GM12872 (cell line): ENCODE measurements around the gene EXOC3L2.

Source experiments
- CTCF ChIP-seq: IDR thresholded peaks from 3 replicates; pipeline ENCODE4 v1.5.1; 2011; ENCODE audit warnings: low read depth, mild to moderate bottlenecking, low read length, moderate library complexity; ENCODE audit not compliant: insufficient read depth

Gene EXOC3L2

DNA sequence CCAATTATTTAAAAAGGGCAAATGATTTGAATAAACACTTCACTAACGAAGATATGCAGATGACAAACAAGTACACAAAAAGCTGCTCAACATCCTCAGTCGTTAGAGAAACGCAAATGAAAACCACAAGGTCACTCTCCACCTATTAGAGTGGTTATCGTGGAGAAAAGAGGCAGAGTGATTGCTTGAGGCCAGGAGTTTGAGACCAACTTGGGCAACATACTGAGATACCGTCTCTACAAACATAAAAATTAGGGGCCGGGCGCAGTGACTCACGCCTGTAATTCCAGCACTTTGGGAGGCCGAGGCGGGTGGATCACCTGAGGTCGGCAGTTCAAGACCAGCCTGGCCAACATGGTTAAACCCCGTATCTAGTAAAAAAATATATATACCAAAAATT lies 39.4 kb downstream of the EXOC3L2 start:
- no peak for TF ChIP-seq CTCF

DNA sequence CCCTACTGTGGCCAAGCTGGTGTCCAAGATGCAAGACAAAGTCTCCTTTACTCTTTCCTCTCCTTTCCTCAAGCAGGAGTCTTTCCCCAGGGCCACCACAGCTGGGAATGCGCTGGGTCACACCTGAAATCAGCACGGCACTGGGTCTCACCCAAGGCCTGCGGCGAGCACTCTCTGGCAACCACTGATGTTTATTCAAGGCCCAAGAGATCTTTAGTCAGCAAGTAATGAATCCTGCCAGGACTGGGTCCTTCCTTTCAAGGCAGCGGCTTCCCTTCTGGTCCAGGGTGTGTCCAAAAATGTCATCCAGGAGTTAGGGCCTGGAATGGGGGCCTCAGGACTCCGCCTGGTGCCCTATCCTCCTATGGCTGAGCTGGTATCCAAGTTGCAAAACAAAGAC lies 42.6 kb downstream of the EXOC3L2 start:
- no peak for TF ChIP-seq CTCF

DNA sequence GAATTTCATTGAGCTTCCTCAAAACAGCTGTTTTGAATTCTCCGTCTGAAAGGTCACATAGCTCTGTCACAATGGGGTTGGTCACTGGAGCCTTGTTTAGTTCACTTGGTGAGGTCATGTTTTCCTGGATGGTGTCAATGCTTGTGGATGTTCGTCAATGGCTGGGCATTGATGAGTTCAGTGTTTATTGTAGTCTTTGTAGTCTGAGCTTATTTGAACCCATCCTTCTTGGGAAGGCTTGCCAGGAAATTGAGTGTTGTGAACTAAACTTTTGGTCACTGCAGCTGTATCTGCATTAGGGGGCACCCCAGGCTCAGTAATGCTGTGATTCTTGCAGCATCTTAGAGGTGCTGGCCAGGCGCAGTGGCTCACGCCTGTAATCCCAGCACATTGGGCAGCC lies 44.6 kb downstream of the EXOC3L2 start:
- TF ChIP-seq CTCF, result no peak

DNA sequence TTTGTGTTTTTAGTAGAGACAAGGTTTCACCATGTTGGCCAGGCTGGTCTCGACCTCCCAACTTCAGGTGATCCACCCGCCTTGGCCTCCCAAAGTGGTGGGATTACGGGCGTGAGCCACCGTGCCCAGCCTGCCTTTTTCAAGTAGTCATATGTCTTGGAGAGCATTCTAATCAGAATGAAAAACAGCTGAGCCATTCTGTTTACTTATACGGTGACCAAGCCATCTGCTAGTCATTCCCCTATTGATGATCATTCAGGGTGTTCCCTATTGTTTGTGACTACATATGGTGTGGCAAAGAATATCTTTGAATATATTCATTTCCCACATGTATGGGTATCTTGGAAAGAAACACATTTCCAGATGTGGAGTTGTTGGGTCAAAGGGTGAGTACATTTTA lies 49.4 kb downstream of the EXOC3L2 start:
- TF ChIP-seq CTCF, result no peak

- TF ChIP-seq CTCF, result no peak
Measured at GRCh38 chr19:45191375-45191774, 53.8 kb downstream of the EXOC3L2 start.

DNA sequence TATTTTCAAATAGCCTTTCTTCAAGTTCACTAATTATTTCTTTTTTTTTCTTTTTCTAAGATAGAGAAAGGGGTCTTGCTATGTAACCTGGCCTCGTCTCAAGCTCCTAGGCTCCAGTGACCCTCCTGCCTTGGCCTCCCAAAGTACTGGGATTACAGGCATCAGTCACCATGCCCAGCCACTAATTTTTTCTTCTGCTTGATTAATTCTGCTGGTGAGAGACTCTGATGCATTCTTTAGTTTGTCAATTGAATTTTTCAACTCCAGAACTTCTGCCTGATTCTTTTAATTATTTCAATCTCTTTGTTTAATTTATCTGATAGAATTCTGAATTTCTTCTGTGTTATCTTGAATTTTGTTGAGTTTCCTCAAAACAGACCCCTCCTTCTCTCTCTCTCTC lies 55.2 kb downstream of the EXOC3L2 start:
- no peak for TF ChIP-seq CTCF

GRCh38 chr19:45187421-45188100 lies 57.6 kb downstream of the EXOC3L2 start:
- peak; percentile 77 for TF ChIP-seq CTCF
